Measurements from ENCODE around the gene TCEAL8. TPM values are rescaled to one million over a fixed set of nuclear protein-coding genes. Genes with fewer than 3 reads are reported as not detected.

The TCEAL8 gene
- total RNA-seq, 1 donor: 130 TPM

- Histone ChIP-seq H3K27ac (ENCODE audit: low read depth, low read length) (no peak overlapping the region), H2AFZ (ENCODE audit: low read length) (no peak overlapping the region), H3K4me3 (ENCODE audit: insufficient read depth, low read length) (no peak overlapping the region), H3K4me1 (ENCODE audit: insufficient read depth, low read length) (no peaks in the 10 kb centered on the region), H3K9me3 (ENCODE audit: low read depth, low read length) (no peaks in the 10 kb centered on the region), H3K79me2 (ENCODE audit: insufficient read depth, low read length) (no peaks in the 10 kb centered on the region), H3K4me2 (ENCODE audit: insufficient read depth, low read length) (no peak overlapping the region), H3K27me3 (ENCODE audit: insufficient read depth, low read length) (peaks cover 10% of the 10 kb centered on the region), H4K20me1 (ENCODE audit: insufficient read depth, low read length) (no peaks in the 10 kb centered on the region), H3K36me3 (ENCODE audit: insufficient read depth, low read length) (no peaks in the 10 kb centered on the region)
- peak; percentile 72 for DNase-seq (ENCODE audit: insufficient read length, low spot score, missing footprints)
- peak; percentile 65 for TF ChIP-seq CTCF (IDR thresholded peaks at IDR 0.05; ENCODE audit: extremely low read depth, low read depth, low read length)
Measured at GRCh38 chrX:103211012-103211715, 43.8 kb downstream of the TCEAL8 start.

- no peak overlapping the region for H3K4me2 ChIP-seq (ENCODE audit: insufficient read depth, low read length)
- peaks cover 10% of the 10 kb centered on the region for H3K27me3 ChIP-seq (ENCODE audit: insufficient read depth, low read length)
- no peak for TF ChIP-seq CTCF (IDR thresholded peaks at IDR 0.05; ENCODE audit: extremely low read depth, low read depth, low read length)
- no peaks in the 10 kb centered on the region for H3K4me1 ChIP-seq (ENCODE audit: insufficient read depth, low read length)
- DNase-seq (ENCODE audit: insufficient read length, low spot score, missing footprints): no peak
- no peaks in the 10 kb centered on the region for H4K20me1 ChIP-seq (ENCODE audit: insufficient read depth, low read length)
- no peak overlapping the region for H2AFZ ChIP-seq (ENCODE audit: low read length)
- H3K9me3 ChIP-seq (ENCODE audit: low read depth, low read length): no peaks in the 10 kb centered on the region
- H3K79me2 ChIP-seq (ENCODE audit: insufficient read depth, low read length): no peaks in the 10 kb centered on the region
- H3K4me3 ChIP-seq (ENCODE audit: insufficient read depth, low read length): no peak overlapping the region
- H3K27ac ChIP-seq (ENCODE audit: low read depth, low read length): no peak overlapping the region
- H3K36me3 ChIP-seq (ENCODE audit: insufficient read depth, low read length): no peaks in the 10 kb centered on the region
Measured at GRCh38 chrX:103210056-103210455, 44.9 kb downstream of the TCEAL8 start.

Other genes with a start within 250 kb of the TCEAL8 start
- gene BEX1, start 191.0 kb downstream of the TCEAL8 start, total RNA-seq: 4.4 and 4.7 TPM in 2 replicates
- gene NXF3, start 162.0 kb downstream of the TCEAL8 start, total RNA-seq: under 0.01 and 0.36 TPM in 2 replicates
- gene BEX4, start 40.0 kb downstream of the TCEAL8 start, total RNA-seq: 6.5 and 13.0 TPM in 2 replicates
- not detected in 2 replicates for gene TCEAL5, start 21.6 kb upstream of the TCEAL8 start, total RNA-seq
- gene BEX2, start 55.8 kb upstream of the TCEAL8 start, total RNA-seq: 2.4 and 4.3 TPM in 2 replicates
- gene TCEAL7, start 75.1 kb upstream of the TCEAL8 start, total RNA-seq: 6.5 and 10.0 TPM in 2 replicates
- 96.4 and 110 TPM in 2 replicates for gene TCEAL9, start 101.4 kb upstream of the TCEAL8 start, total RNA-seq
- gene BEX3, start 121.4 kb upstream of the TCEAL8 start, total RNA-seq: 144 and 150 TPM in 2 replicates